Aorta (tissue), 5 donors: Measurements from ENCODE around the gene CLCN7. TPM values are rescaled to one million over a fixed set of nuclear protein-coding genes. Genes with fewer than 3 reads are reported as not detected.

Source experiments
- ATAC-seq: fragments of 200-7000 bp; cut with Tn5 transposase; one replicate; pipeline ENCODE4 v1.9.1; 2022; ENCODE audit warnings: moderate library complexity; ENCODE audit not compliant: low FRiP score
- DNase-seq, 2 donors: peaks; one replicate each; pipeline ENCODE4 v3.0.0-alpha.2; 2020
- H3K27ac ChIP-seq, 2 donors: one replicate each; pipeline ENCODE4 v1.5.1; 2013; ENCODE audit warnings: low read length in 2 of 2, mild to moderate bottlenecking in 2 of 2, moderate library complexity in 2 of 2, control low read depth in 1 of 2, inconsistent platforms in 1 of 2, low read depth in 1 of 2
- H3K27me3 ChIP-seq, 2 donors: one replicate each; pipeline ENCODE4 v1.6.1; 2013; ENCODE audit warnings: control low read depth in 1 of 2, low read length in 1 of 2, mild to moderate bottlenecking in 1 of 2, moderate library complexity in 1 of 2; ENCODE audit not compliant: insufficient read depth in 2 of 2, control insufficient read depth in 1 of 2
- H3K36me3 ChIP-seq, 2 donors: one replicate each; pipeline ENCODE4 v1.6.1; 2013; ENCODE audit warnings: control low read depth in 1 of 2, low read length in 1 of 2, mild to moderate bottlenecking in 1 of 2; ENCODE audit not compliant: insufficient read depth in 2 of 2, control insufficient read depth in 1 of 2
- H3K4me1 ChIP-seq, 2 donors: one replicate each; pipeline ENCODE4 v1.6.1; 2013; ENCODE audit warnings: low read length in 2 of 2, control low read depth in 1 of 2, mild to moderate bottlenecking in 1 of 2, moderate library complexity in 1 of 2; ENCODE audit not compliant: insufficient read depth in 2 of 2, control insufficient read depth in 1 of 2
- H3K4me3 ChIP-seq, 2 donors: one replicate each; pipeline ENCODE4 v1.5.1; 2013; ENCODE audit warnings: low read length in 2 of 2, control low read depth in 1 of 2, mild to moderate bottlenecking in 1 of 2
- H3K9me3 ChIP-seq: one replicate; pipeline ENCODE4 v1.6.1; 2013; ENCODE audit warnings: mild to moderate bottlenecking, low read length; ENCODE audit not compliant: control insufficient read depth
- WGBS, 2 donors: extraction: QIAGEN DNeasy Blood & Tissue Kit; methylation state at CpG; one replicate each; pipeline ENCODE4 v1.1.7; 2013; 5-methylcytosine and 5-hydroxymethylcytosine counted together
- intact Hi-C, 2 donors: fragments of 100-400 bp; cut with DNase I; formaldehyde crosslinking; loops; one replicate each; pipeline versions ENCODE4 v1.14.2 to v1.15.0; 2022
- polyA plus RNA-seq, 2 donors: library from polyadenylated mRNA; stranded (reverse); fragments of 200-250 nt; gene quantifications; one replicate each; pipeline ENCODE4 v1.2.3, GENCODE V29; 2013
- total RNA-seq, 2 donors: library from RNA; stranded (reverse); fragmentation: NEBNext Ultra II Directional; extraction: Animal tissue kit (Norgen Biotek cat#: 25700); gene quantifications; one replicate each; pipeline ENCODE4 v1.2.1, GENCODE V29; 2021
- donor health status: healthy with polysubstance abuse.
- donor health status: Bipolar disorder and iron deficiency.
- donor health status: DM: no; HTN: no; CAD: no.
- donor health status: DM: no; HTN: no; CAD: no.
- donor health status: DM: yes; HTN: yes; CAD: no.

Gene CLCN7
- total and polyA plus RNA-seq, 4 donors: 14.5 to 90.9 (median 67.0) TPM

- H3K4me3 ChIP-seq: no peak overlapping the region
- intact Hi-C loops: no loop called here
- no peak for DNase-seq
- no peak for ATAC-seq
- no peaks in the 10 kb centered on the region for H3K9me3 ChIP-seq
- 86 to 91% methylated on average over 14 of the region's 14 CpGs for WGBS, 2 donors
- no peaks in the 10 kb centered on the region for H3K36me3 ChIP-seq
- no peaks in the 10 kb centered on the region for H3K4me1 ChIP-seq
- H3K27ac ChIP-seq: no peak overlapping the region
- H3K27me3 ChIP-seq: no peaks in the 10 kb centered on the region
Observed at GRCh38 chr16:1403733-1404132, 71.1 kb downstream of the CLCN7 start.

GRCh38 chr16:1403036-1403435 lies 71.8 kb downstream of the CLCN7 start:
- intact Hi-C loops: no loop called here
- WGBS, 2 donors: 91 to 92% methylated on average over 22 of the region's 22 CpGs
- ATAC-seq (no peak), DNase-seq (no peak)
- Histone ChIP-seq H3K9me3 (no peaks in the 10 kb centered on the region), H3K27me3 (no peaks in the 10 kb centered on the region), H3K27ac (no peak overlapping the region), H3K4me3 (no peak overlapping the region), H3K4me1 (no peaks in the 10 kb centered on the region), H3K36me3 (no peaks in the 10 kb centered on the region)

GRCh38 chr16:1401758-1402154 lies 73.1 kb downstream of the CLCN7 start:
- WGBS, 2 donors: 91 to 94% methylated on average over 13 of the region's 13 CpGs
- H3K4me3 ChIP-seq: no peak overlapping the region
- intact Hi-C loops: no loop called here
- no peaks in the 10 kb centered on the region for H3K36me3 ChIP-seq
- H3K27me3 ChIP-seq: no peaks in the 10 kb centered on the region
- DNase-seq: no peak
- ATAC-seq: no peak
- H3K9me3 ChIP-seq: no peaks in the 10 kb centered on the region
- H3K27ac ChIP-seq: no peak overlapping the region
- no peaks in the 10 kb centered on the region for H3K4me1 ChIP-seq

GRCh38 chr16:1401061-1401757 lies 73.6 kb downstream of the CLCN7 start:
- H3K9me3 ChIP-seq: no peaks in the 10 kb centered on the region
- WGBS, 2 donors: 89 to 91% methylated on average over 29 of the region's 29 CpGs
- intact Hi-C loops: no loop called here
- no peaks in the 10 kb centered on the region for H3K4me1 ChIP-seq
- no peak overlapping the region for H3K4me3 ChIP-seq
- H3K27me3 ChIP-seq: no peaks in the 10 kb centered on the region
- DNase-seq (no peak), ATAC-seq (no peak)
- no peak overlapping the region for H3K27ac ChIP-seq
- no peaks in the 10 kb centered on the region for H3K36me3 ChIP-seq

- WGBS, 2 donors: 94 to 95% methylated on average over 36 to 38 of the region's 38 CpGs
- Histone ChIP-seq H3K4me3 (no peak overlapping the region), H3K9me3 (no peaks in the 10 kb centered on the region), H3K27ac (no peak overlapping the region), H3K4me1 (no peaks in the 10 kb centered on the region), H3K36me3 (no peaks in the 10 kb centered on the region), H3K27me3 (no peaks in the 10 kb centered on the region)
- DNase-seq: no peak
- intact Hi-C loops: no loop called here
- no peak for ATAC-seq
Observed at GRCh38 chr16:1398826-1399581, 75.8 kb downstream of the CLCN7 start.

GRCh38 chr16:1398351-1398750 lies 76.5 kb downstream of the CLCN7 start:
- Histone ChIP-seq H3K9me3 (no peaks in the 10 kb centered on the region), H3K27ac (no peak overlapping the region), H3K27me3 (no peaks in the 10 kb centered on the region), H3K36me3 (no peaks in the 10 kb centered on the region), H3K4me3 (no peak overlapping the region), H3K4me1 (no peaks in the 10 kb centered on the region)
- no peak for ATAC-seq
- WGBS, 2 donors: 89 to 90% methylated on average over 9 of the region's 9 CpGs
- DNase-seq: no peak
- intact Hi-C loops: no loop called here

- H3K36me3 ChIP-seq: peaks cover 0 to 1% of the 10 kb centered on the region in 2 donors
- no peak for ATAC-seq
- H3K27me3 ChIP-seq: no peaks in the 10 kb centered on the region
- no peak overlapping the region for H3K27ac ChIP-seq
- H3K4me3 ChIP-seq: no peak overlapping the region
- DNase-seq: no peak
- no peaks in the 10 kb centered on the region for H3K4me1 ChIP-seq
- intact Hi-C loops: no loop called here
- 93 to 94% methylated on average over 20 to 21 of the region's 21 CpGs for WGBS, 2 donors
- no peaks in the 10 kb centered on the region for H3K9me3 ChIP-seq
Observed at GRCh38 chr16:1397779-1398178, 77.0 kb downstream of the CLCN7 start.

GRCh38 chr16:1395444-1396031 lies 79.3 kb downstream of the CLCN7 start:
- no peak for DNase-seq

More at GRCh38 chr16:1395444-1396031, 79.3 kb downstream of the CLCN7 start:
- 88 to 90% methylated on average over 22 of the region's 22 CpGs for WGBS, 2 donors
- Histone ChIP-seq H3K27ac (no peak overlapping the region), H3K27me3 (no peaks in the 10 kb centered on the region), H3K9me3 (no peaks in the 10 kb centered on the region), H3K4me1 (no peaks in the 10 kb centered on the region), H3K4me3 (no peak overlapping the region), H3K36me3 (peaks cover 0 to 3% of the 10 kb centered on the region in 2 donors)
- intact Hi-C loops: loop anchor here in 1 of 2 donors (2.0 kb wide), 1 partner anchor 49 kb away; the partner anchor contains the start of gene CCDC154
- ATAC-seq: no peak
